GM12873 (cell line): ENCODE results near the gene UQCR11.

Source experiments
- CTCF ChIP-seq: IDR thresholded peaks from 2 replicates; pipeline ENCODE4 v1.5.1; 2012; ENCODE audit warnings: low read depth, mild to moderate bottlenecking, moderate library complexity, low read length, control low read depth; ENCODE audit not compliant: insufficient read depth; ENCODE audit errors: missing control alignments

Gene UQCR11

DNA sequence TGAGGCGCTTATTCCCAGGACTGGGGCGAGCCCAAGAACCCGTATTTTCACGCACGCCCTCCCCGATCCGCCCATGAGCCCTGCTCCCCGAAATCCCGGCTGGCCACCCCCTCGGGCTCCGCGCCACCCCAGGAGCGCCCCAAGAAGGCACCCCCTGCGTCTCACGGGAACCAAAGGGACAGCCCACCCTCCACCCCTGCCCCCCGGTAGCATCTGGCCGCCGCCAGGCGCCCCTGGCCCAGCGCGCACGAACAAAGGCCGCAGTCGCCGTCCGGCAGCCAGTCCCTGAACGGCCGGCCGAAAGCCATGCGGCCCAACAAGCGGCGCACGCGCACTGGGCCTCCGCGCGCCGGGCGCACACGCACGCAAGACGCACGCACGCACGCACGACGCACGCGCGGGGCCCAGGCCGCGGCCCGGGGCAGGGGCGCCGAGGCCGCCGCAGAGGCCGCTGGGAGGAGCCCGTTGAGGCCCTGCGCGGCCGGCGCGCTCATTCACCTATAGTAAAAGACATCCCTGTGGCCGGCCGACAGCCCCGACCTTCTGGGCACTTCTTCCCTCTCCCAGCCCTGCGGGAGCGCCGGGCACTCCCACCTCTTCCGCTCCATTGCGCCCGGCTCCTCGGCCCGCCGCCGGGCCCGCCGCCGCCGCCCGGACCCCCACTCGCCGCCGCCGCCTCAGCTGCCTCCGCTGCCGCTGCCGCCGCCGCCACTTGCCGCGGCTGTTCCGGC is 13.1 kb downstream of the UQCR11 start:
- no peak for TF ChIP-seq CTCF

- no peak for TF ChIP-seq CTCF
These were observed 13.7 kb downstream of the UQCR11 start for GRCh38 chr19:1591421-1592023.

- TF ChIP-seq CTCF, result peak; percentile 59
These were observed 14.4 kb downstream of the UQCR11 start for GRCh38 chr19:1590641-1591397.

DNA sequence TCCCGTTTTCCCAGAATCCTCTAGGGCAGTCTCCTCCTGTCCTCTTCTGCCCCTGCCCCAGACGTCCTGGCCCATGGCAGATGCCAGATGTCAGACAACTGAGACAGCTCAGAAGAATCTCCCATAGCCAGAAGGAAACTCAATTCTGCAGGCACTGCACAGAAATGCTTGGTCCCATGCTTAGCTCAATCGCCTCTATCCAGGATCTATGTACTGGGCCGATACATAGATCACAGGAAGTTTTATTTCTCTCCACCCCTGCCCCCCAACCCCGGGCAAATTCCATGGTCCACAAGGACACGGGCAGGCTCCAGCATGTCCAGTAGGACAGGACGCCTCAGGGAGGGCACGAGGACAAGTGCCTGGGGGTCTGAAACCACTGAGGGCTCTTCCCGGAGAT is 17.4 kb downstream of the UQCR11 start:
- no peak for TF ChIP-seq CTCF

- no peak for TF ChIP-seq CTCF
These were observed 20.1 kb downstream of the UQCR11 start for GRCh38 chr19:1585243-1585580.

GRCh38 chr19:1584500-1585242 is 20.6 kb downstream of the UQCR11 start:
- TF ChIP-seq CTCF, result no peak

- no peak for TF ChIP-seq CTCF
These were observed 23.1 kb downstream of the UQCR11 start for GRCh38 chr19:1582201-1582600.
